Tibial nerve (tissue), 4 donors: ENCODE results near the gene TRAF3.

Source experiments
- EP300 ChIP-seq, 2 donors: sonication (generic); formaldehyde crosslinking; IDR thresholded peaks; one replicate each; pipeline ENCODE4 v1.6.1; 2017; ENCODE audit warnings: antibody characterized with exemption in 2 of 2, mild to moderate bottlenecking in 1 of 2
- POLR2A ChIP-seq, 2 donors: fragments of 450-650 bp; IDR thresholded peaks; one replicate each; pipeline ENCODE4 v1.6.1; 2017; ENCODE audit warnings: antibody characterized with exemption in 2 of 2, mild to moderate bottlenecking in 2 of 2, moderate library complexity in 2 of 2
- TF ChIP-seq, protein P1 (sequence below), 5 experiments: fragments of 200-600 bp in 3 of 5; fragments of 450-650 bp in 2 of 5; sonication (generic) in 3 of 5; IDR thresholded peaks; one replicate each; pipeline ENCODE4 v1.5.1; 2016 to 2019; ENCODE audit warnings: antibody characterized with exemption in 5 of 5, mild to moderate bottlenecking in 3 of 5, moderate library complexity in 2 of 5

DNA sequence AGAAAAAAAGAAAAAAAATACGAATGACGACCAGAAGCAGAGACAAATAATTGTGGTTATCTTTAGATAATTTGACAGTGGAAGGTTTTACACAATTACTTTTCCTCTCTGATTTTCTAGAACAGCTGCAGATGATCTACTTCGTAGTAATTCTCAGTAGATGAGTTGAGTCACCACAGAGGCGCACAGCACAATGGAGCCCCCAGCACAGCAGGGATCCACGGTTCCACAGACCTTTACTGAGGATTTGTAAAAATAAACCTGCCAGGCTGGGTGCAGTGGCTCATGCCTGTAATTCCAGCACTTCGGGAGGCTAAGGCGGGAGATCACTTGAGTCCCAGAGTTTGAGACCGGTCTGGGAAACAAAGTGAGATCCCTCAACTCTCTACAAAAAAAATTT, 174.6 kb downstream of the TRAF3 start:
- TF ChIP-seq POLR2A (IDR thresholded peaks at IDR 0.05) (no peak), EP300 (IDR thresholded peaks at IDR 0.05) (no peak)
- TF ChIP-seq, protein P1, sequence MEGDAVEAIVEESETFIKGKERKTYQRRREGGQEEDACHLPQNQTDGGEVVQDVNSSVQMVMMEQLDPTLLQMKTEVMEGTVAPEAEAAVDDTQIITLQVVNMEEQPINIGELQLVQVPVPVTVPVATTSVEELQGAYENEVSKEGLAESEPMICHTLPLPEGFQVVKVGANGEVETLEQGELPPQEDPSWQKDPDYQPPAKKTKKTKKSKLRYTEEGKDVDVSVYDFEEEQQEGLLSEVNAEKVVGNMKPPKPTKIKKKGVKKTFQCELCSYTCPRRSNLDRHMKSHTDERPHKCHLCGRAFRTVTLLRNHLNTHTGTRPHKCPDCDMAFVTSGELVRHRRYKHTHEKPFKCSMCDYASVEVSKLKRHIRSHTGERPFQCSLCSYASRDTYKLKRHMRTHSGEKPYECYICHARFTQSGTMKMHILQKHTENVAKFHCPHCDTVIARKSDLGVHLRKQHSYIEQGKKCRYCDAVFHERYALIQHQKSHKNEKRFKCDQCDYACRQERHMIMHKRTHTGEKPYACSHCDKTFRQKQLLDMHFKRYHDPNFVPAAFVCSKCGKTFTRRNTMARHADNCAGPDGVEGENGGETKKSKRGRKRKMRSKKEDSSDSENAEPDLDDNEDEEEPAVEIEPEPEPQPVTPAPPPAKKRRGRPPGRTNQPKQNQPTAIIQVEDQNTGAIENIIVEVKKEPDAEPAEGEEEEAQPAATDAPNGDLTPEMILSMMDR (IDR thresholded peaks at IDR 0.05) = no peak
